Measurements from ENCODE around the gene ZNF518A. TPM values are rescaled to one million over a fixed set of nuclear protein-coding genes. Genes with fewer than 3 reads are reported as not detected.

ZNF518A gene
- total and polyA plus RNA-seq, 2 of the 8 experiments (the other 6 are each of a cell fraction or from before 2014, with no cell fraction given), result 6.6 to 34.8 TPM

- DNase-seq (ENCODE audit: low read depth in 1 of 2, low spot score in 2 of 2) (no peak), FAIRE-seq (no peak)
- Histone ChIP-seq H3K9ac (replicated peaks in 1 of 4; ENCODE audit: extremely low read depth in 1 of 4, low read depth in 3 of 4, low read length in 3 of 4) (no peak overlapping the region), H3K79me2 (ENCODE audit: control insufficient read depth in 1 of 2, insufficient read depth in 2 of 2, low read length in 2 of 2) (no peaks in the 10 kb centered on the region), H3K36me3 (ENCODE audit: control insufficient read depth in 2 of 4, insufficient read depth in 4 of 4, low read length in 3 of 4) (no peaks in the 10 kb centered on the region), H3K56ac (replicated peaks; ENCODE audit: insufficient read length, low read depth, low read length) (no peak overlapping the region), H3K27me3 (replicated peaks in 1 of 4; ENCODE audit: control insufficient read depth in 3 of 4, extremely low read depth in 1 of 4, insufficient read depth in 3 of 4, low read length in 3 of 4) (no peaks in the 10 kb centered on the region), H3K9me3 (ENCODE audit: insufficient read depth in 2 of 2, low read depth in 1 of 2, low read length in 1 of 2) (no peaks in the 10 kb centered on the region), H2AFZ (ENCODE audit: low read length) (no peak overlapping the region), H2BK120ac (replicated peaks; ENCODE audit: low read depth, low read length) (no peak overlapping the region), H4K8ac (ENCODE audit: extremely low read depth, insufficient read depth, low read length) (no peak overlapping the region), H4K20me1 (replicated peaks in 1 of 2; ENCODE audit: control insufficient read depth in 1 of 2, insufficient read depth in 2 of 2, low read length in 2 of 2) (no peaks in the 10 kb centered on the region), H3K4me1 (replicated peaks in 1 of 4; ENCODE audit: control insufficient read depth in 3 of 4, insufficient read depth in 4 of 4, low read length in 3 of 4) (peaks cover 4 to 10% (median 6%) of the 10 kb centered on the region in 4 experiments; a peak in 5 of 7 replicates), H3K4me2 (ENCODE audit: insufficient read depth in 1 of 2, low read depth in 2 of 2, low read length in 2 of 2) (peak overlapping the region in 1 of 2 experiments; percentile 93; a peak in 3 of 4 replicates), H2BK15ac (ENCODE audit: low read length) (no peak overlapping the region), H3K79me1 (ENCODE audit: low read depth, low read length) (no peaks in the 10 kb centered on the region), H2AK5ac (ENCODE audit: low read depth, low read length) (no peak overlapping the region), H3K27ac (ENCODE audit: low read depth, low read length) (no peak overlapping the region), H2BK5ac (ENCODE audit: low read depth, low read length) (no peak overlapping the region), H4K5ac (ENCODE audit: insufficient read length, low read depth, low read length) (no peak overlapping the region), H3K4me3 (ENCODE audit: extremely low read depth in 1 of 4, insufficient read depth in 2 of 4, low read depth in 3 of 4, low read length in 4 of 4) (peak overlapping the region in 2 of 4 experiments; percentile 38 to 61; a peak in 3 of 8 replicates), H4K91ac (replicated peaks; ENCODE audit: insufficient read length, low read length) (no peak overlapping the region), H3K4ac (replicated peaks; ENCODE audit: insufficient read length, low read depth, low read length) (no peak overlapping the region), H2BK20ac (ENCODE audit: low read length) (no peak overlapping the region), H3K14ac (ENCODE audit: insufficient read length) (no peak overlapping the region), H3K23ac (ENCODE audit: insufficient read length) (no peak overlapping the region), H3K23me2 (ENCODE audit: low read depth, low read length) (peaks cover 6% of the 10 kb centered on the region), H2BK12ac (ENCODE audit: low read depth, low read length) (no peak overlapping the region), H3K18ac (ENCODE audit: extremely low read depth, low read length) (no peak overlapping the region)
- WGBS, 2 experiments (ENCODE audit: extremely low coverage in 1 of 2, insufficient coverage in 1 of 2, insufficient read length in 1 of 2, insufficient replicate concordance in 2 of 2, low coverage in 1 of 2, low lambda C conversion rate in 2 of 2, missing lambda C conversion rate in 1 of 2), result 78% methylated on average over 2 of the region's 2 CpGs; no CpG with 5 or more reads in 1 of the 2 experiments
- CTCF ChIA-PET (ENCODE audit: partially characterized antibody), result interaction anchor here (1.5 kb wide), 1 partner anchor 11 kb away, joined by 3 read pairs; no protein-coding TSS in a partner anchor
- TF ChIP-seq SRF (IDR thresholded peaks at IDR 0.05; ENCODE audit: low read depth, low read length), result no peak
- TF ChIP-seq SP1 (IDR thresholded peaks at IDR 0.05; ENCODE audit: low read depth, low read length), result no peak
- TF ChIP-seq JUND (IDR thresholded peaks at IDR 0.05; ENCODE audit: low read length), result no peak
- TF ChIP-seq SIRT6 (IDR thresholded peaks at IDR 0.05; ENCODE audit: low read length), result no peak
- no peak for TF ChIP-seq CHD1 (IDR thresholded peaks at IDR 0.05; ENCODE audit: low read depth, low read length)
- no peak for TF ChIP-seq HDAC6 (IDR thresholded peaks at IDR 0.05; ENCODE audit: low read depth, low read length)
- TF ChIP-seq SP2 (IDR thresholded peaks at IDR 0.05; ENCODE audit: low read length), result no peak
- no peak for TF ChIP-seq KDM5A (IDR thresholded peaks at IDR 0.05; ENCODE audit: low read length)
- no peak for TF ChIP-seq KDM1A (IDR thresholded peaks at IDR 0.05; ENCODE audit: borderline replicate concordance, low read length)
- no peak for TF ChIP-seq POLR2AphosphoS5 (IDR thresholded peaks at IDR 0.05; ENCODE audit: low read depth, low read length)
- no peak for TF ChIP-seq TAF1 (IDR thresholded peaks at IDR 0.05; ENCODE audit: low read depth, low read length)
- TF ChIP-seq TCF12 (IDR thresholded peaks at IDR 0.05; ENCODE audit: low read depth, low read length), result no peak
- no peak for TF ChIP-seq EP300 (IDR thresholded peaks at IDR 0.05; ENCODE audit: borderline replicate concordance in 1 of 2, low read depth in 2 of 2, low read length in 2 of 2)
- TF ChIP-seq CBX5 (IDR thresholded peaks at IDR 0.05; ENCODE audit: low read depth, low read length), result no peak
- POLR2A ChIA-PET (ENCODE audit: partially characterized antibody), result interaction anchor here (0.7 to 1.9 kb wide), 3 partner anchors 10 to 81 kb away, joined by 3 to 6 read pairs (median 4); partner anchors contain the start of gene CCNJ
Measured at GRCh38 chr10:96125142-96125515, 5.0 kb upstream of the ZNF518A start.

All from H1 (cell line).